K562 (cell line): ENCODE measurements around the gene DKK1. TPM values are rescaled to one million over a fixed set of nuclear protein-coding genes. Genes with fewer than 3 reads are reported as not detected.

Experiments
- ATAC-seq: fragments of 200-7000 bp; cut with Tn5 transposase; 3 replicates; pipeline ENCODE4 v1.9.1; 2020; ENCODE audit warnings: moderate library complexity
- BruUV-seq: library from RNA; stranded (reverse); fragments of 400-500 nt; replicated peaks from 2 replicates; lab custom pipeline; 2021; lab: Mats Ljungman, UMichigan
- CTCF ChIA-PET: fragments of 300-600 bp; formaldehyde crosslinking; extraction: SDS; loops from one replicate; lab custom pipeline; 2021; ENCODE audit warnings: low intra/inter-chr PET ratio; lab: Yijun Ruan, JAX
- POLR2A ChIA-PET: fragments of 300-600, 350-650 bp; sonication (Branson Sonifier 250); formaldehyde crosslinking; extraction: SDS; loops from one replicate; lab custom pipeline; 2021; ENCODE audit warnings: antibody characterized with exemption, inconsistent platforms; lab: Yijun Ruan, JAX
- DNase-seq, 4 experiments: peaks; one replicate each; pipeline versions ENCODE4 v3.0.0 to v3.0.0-alpha.2; 2011 to 2018; ENCODE audit warnings: low spot score in 3 of 4, mixed read lengths in 3 of 4; ENCODE audit errors: extremely low read depth in 1 of 4
- FAIRE-seq: peaks from 2 replicates; lab custom pipeline; 2011; peaks lifted over from hg19 to GRCh38; lab: Jason Lieb, UNC
- H2AFZ ChIP-seq: 2 replicates; pipeline ENCODE4 v1.6.0; 2011; ENCODE audit warnings: low read depth, low read length, control low read depth, inconsistent platforms
- H3K27ac ChIP-seq: fragments of 200-600 bp; 3 replicates; pipeline ENCODE4 v1.8.0; 2011; ENCODE audit warnings: low read depth, mild to moderate bottlenecking, control low read depth, inconsistent platforms, low read length, moderate library complexity, mixed read lengths; ENCODE audit errors: extremely low read depth
- H3K27me3 ChIP-seq, 2 experiments: fragments of 300-600 bp in 1 of 2; 2 replicates in 1 of 2; 3 replicates in 1 of 2; pipeline versions ENCODE4 v1.6.0 to v1.8.0; 2011; ENCODE audit warnings: inconsistent platforms in 2 of 2, low read length in 2 of 2, mild to moderate bottlenecking in 1 of 2, mixed read lengths in 1 of 2, moderate library complexity in 1 of 2; ENCODE audit not compliant: control insufficient read depth in 2 of 2, insufficient read depth in 2 of 2
- H3K36me3 ChIP-seq: fragments of 300-600 bp; 3 replicates; pipeline ENCODE4 v1.8.0; 2011; ENCODE audit warnings: mild to moderate bottlenecking, low read length, inconsistent platforms; ENCODE audit not compliant: control insufficient read depth, insufficient read depth
- H3K4me1 ChIP-seq, 2 experiments: fragments of 200-600 bp in 1 of 2; replicated peaks in 1 of 2; 2 replicates in 1 of 2; 3 replicates in 1 of 2; pipeline versions ENCODE4 v1.5.1 to v1.8.0; 2011; ENCODE audit warnings: inconsistent platforms in 2 of 2, low read length in 2 of 2, mild to moderate bottlenecking in 1 of 2, mixed read lengths in 1 of 2, moderate library complexity in 1 of 2; ENCODE audit not compliant: control insufficient read depth in 2 of 2, insufficient read depth in 2 of 2
- H3K4me2 ChIP-seq: 2 replicates; pipeline ENCODE4 v1.6.1; 2011; ENCODE audit warnings: low read length, control low read depth, inconsistent platforms, mixed read lengths; ENCODE audit not compliant: insufficient read depth
- H3K4me3 ChIP-seq: fragments of 200-600 bp; sonication (generic), shearing (Covaris generic); 2 replicates; pipeline ENCODE4 v1.5.1; 2016; ENCODE audit warnings: control low read depth, inconsistent platforms
- H3K79me2 ChIP-seq: fragments of 200-600 bp; 3 replicates; pipeline ENCODE4 v1.8.0; 2011; ENCODE audit warnings: low read length, inconsistent platforms; ENCODE audit not compliant: control insufficient read depth, insufficient read depth
- H3K9ac ChIP-seq, 2 experiments: 2 replicates each; pipeline versions ENCODE4 v1.6.0 to v1.6.1; 2011; ENCODE audit warnings: low read depth in 2 of 2, low read length in 2 of 2, control low read depth in 1 of 2, inconsistent platforms in 1 of 2, mild to moderate bottlenecking in 1 of 2, mixed read lengths in 1 of 2; ENCODE audit not compliant: insufficient read depth in 1 of 2
- H3K9me1 ChIP-seq: one replicate; pipeline ENCODE4 v1.6.0; 2011; ENCODE audit warnings: inconsistent platforms, mild to moderate bottlenecking, low read length, moderate library complexity; ENCODE audit not compliant: control insufficient read depth, insufficient read depth
- H3K9me3 ChIP-seq: replicated peaks from 2 replicates; pipeline ENCODE4 v1.5.1; 2011; ENCODE audit warnings: low read depth, low read length, inconsistent platforms; ENCODE audit not compliant: control insufficient read depth, insufficient read depth
- H4K20me1 ChIP-seq: replicated peaks from 2 replicates; pipeline ENCODE4 v1.6.1; 2011; ENCODE audit warnings: low read length, inconsistent platforms, mixed read lengths; ENCODE audit not compliant: control insufficient read depth, insufficient read depth
- C11orf30 ChIP-seq: fragments of 450-650 bp; IDR thresholded peaks from 2 replicates; pipeline ENCODE4 v1.6.1; 2016; ENCODE audit warnings: low read depth, mild to moderate bottlenecking
- FOXJ3 ChIP-seq: sonication (generic); formaldehyde crosslinking; IDR thresholded peaks from 2 replicates; pipeline ENCODE4 v1.4.0; 2020; ENCODE audit warnings: mild to moderate bottlenecking, missing genetic modification reagents
- GATAD2B ChIP-seq: fragments of 450-650 bp; IDR thresholded peaks from 2 replicates; pipeline ENCODE4 v1.6.1; 2017; ENCODE audit warnings: mild to moderate bottlenecking, borderline replicate concordance
- MAFF ChIP-seq: IDR thresholded peaks from 2 replicates; pipeline ENCODE4 v1.6.1; 2012; ENCODE audit warnings: low read length, improper control_type of control experiment
- MAFG ChIP-seq: fragments of 450-650 bp; conservative IDR thresholded peaks from 2 replicates; pipeline ENCODE4 v1.6.1; 2016; ENCODE audit warnings: missing genetic modification characterization, missing compliant biosample characterization
- MAFK ChIP-seq: IDR thresholded peaks from 2 replicates; pipeline ENCODE4 v1.6.1; 2011; ENCODE audit warnings: low read length, improper control_type of control experiment
- RBM39 ChIP-seq: fragments of 200-400 bp; formaldehyde crosslinking; optimal IDR thresholded peaks from 2 replicates; pipeline ENCODE3; 2018; ENCODE audit warnings: low read depth, low read length
- RREB1 ChIP-seq: fragments of 250-450 bp; sonication (Bioruptor Pico); IDR thresholded peaks from 2 replicates; pipeline ENCODE4 v1.4.0; 2020
- SRSF9 ChIP-seq: fragments of 200-400 bp; formaldehyde crosslinking; IDR thresholded peaks from 2 replicates; pipeline ENCODE4 v1.6.1; 2017; ENCODE audit warnings: low read depth, low read length, borderline replicate concordance
- TSHZ1 ChIP-seq: fragments of 250-450 bp; sonication (Bioruptor Pico); IDR thresholded peaks from 2 replicates; pipeline ENCODE4 v1.4.0; 2020; ENCODE audit warnings: mild to moderate bottlenecking, moderate library complexity
- ZNF146 ChIP-seq: IDR thresholded peaks from one replicate; pipeline ENCODE4 v1.6.1; 2018; ENCODE audit warnings: missing compliant biosample characterization; ENCODE audit not compliant: unreplicated experiment
- ZNF316 ChIP-seq: fragments of 450-650 bp; IDR thresholded peaks from 2 replicates; pipeline ENCODE4 v1.6.1; 2016
- WGBS: fragments of 100-300 bp; shearing (Covaris generic); methylation state at CpG from one replicate; pipeline ENCODE4 v1.1.6; 2016; ENCODE audit warnings: low coverage, mixed read lengths; ENCODE audit not compliant: insufficient coverage; ENCODE audit errors: missing lambda C conversion rate; 5-methylcytosine and 5-hydroxymethylcytosine counted together
- in situ Hi-C: fragments of 300-500 bp; cut with MboI; formaldehyde crosslinking; loops from 4 replicates; pipeline ENCODE4 v1.15.0; 2018; ENCODE audit warnings: inconsistent platforms, mixed read lengths
- intact Hi-C: fragments of 100-400 bp; cut with micrococcal nuclease; formaldehyde crosslinking; loops from 2 replicates; pipeline ENCODE4 v1.14.2; 2022
- polyA plus RNA-seq, 8 experiments: library from polyadenylated mRNA; depleted of rRNA in 4 of 8; stranded (reverse) in 5 of 8; unstranded in 3 of 8; fragments of >200 nt; fragmentation: Nextera tagmentation in 2 of 8; fragmentation: Illumina TruSeq in 1 of 8; extraction: Ambion mirVana in 2 of 8; extraction: Trizol in 1 of 8; gene quantifications; 2 replicates each; pipeline versions ENCODE4 v1.2.1 to v1.2.3, GENCODE V29; 2011 to 2014; ENCODE audit warnings: inconsistent platforms in 1 of 8, missing spikeins in 1 of 8
- total RNA-seq, 7 experiments: library from RNA; depleted of rRNA in 6 of 7; stranded (reverse); fragments of >200 nt in 6 of 7; fragmentation: Illumina TruSeq in 2 of 7; extraction: Trizol in 2 of 7; gene quantifications; 2 replicates each; pipeline versions ENCODE4 v1.2.1 to v1.2.3, GENCODE V29; 2011 to 2021; ENCODE audit warnings: low replicate concordance in 1 of 7

DKK1 gene
- total and polyA plus RNA-seq, 9 of the 15 experiments (the other 6 are each of a cell fraction or from before 2014, with no cell fraction given) = 0.13 TPM; not detected in 8

GRCh38 chr10:52337225-52337624 is 23.1 kb downstream of the DKK1 start:
- Histone ChIP-seq H3K36me3 (no peaks in the 10 kb centered on the region), H3K9me1 (no peaks in the 10 kb centered on the region), H3K27ac (no peak overlapping the region), H2AFZ (no peak overlapping the region), H4K20me1 (no peaks in the 10 kb centered on the region), H3K9me3 (no peaks in the 10 kb centered on the region), H3K79me2 (no peaks in the 10 kb centered on the region), H3K4me2 (no peak overlapping the region), H3K4me1 (no peaks in the 10 kb centered on the region), H3K4me3 (no peak overlapping the region), H3K9ac (no peak overlapping the region), H3K27me3 (no peaks in the 10 kb centered on the region)
- ChIA-PET POLR2A (no interaction called here), CTCF (no interaction called here)
- no TSS peak for BruUV-seq
- DNase-seq = no peak
- WGBS = 0% methylated on average over 1 of the region's 1 CpG
- no peak for FAIRE-seq
- ATAC-seq = no peak
- intact Hi-C loops (no loop called here), in situ Hi-C loops (no loop called here)
- TF ChIP-seq C11orf30 (peak; percentile 73), GATAD2B (no peak), TSHZ1 (no peak), MAFK (peak; percentile 93), ZNF316 (peak; percentile 84), RREB1 (CRISPR knock-in tag) (no peak), MAFG (tag) (peak; percentile 78), MAFF (peak; percentile 92), SRSF9 (no peak), RBM39 (no peak), FOXJ3 (CRISPR knock-in tag) (no peak), ZNF146 (CRISPR knock-in tag) (no peak)
